Trophoblast cell (in vitro differentiated cells and primary cell): Measurements from ENCODE around the gene IQCN.
A peak's percentile ranks its signal among the peaks of the same experiment; 100 is the strongest.

ENCODE experiments used
- DNase-seq, 2 donors: peaks; one replicate each; pipeline ENCODE4 v3.0.0-alpha.2; 2016
- H2AFZ ChIP-seq: 2 replicates; pipeline ENCODE4 v1.6.1; 2013; ENCODE audit warnings: low read length, moderate library complexity, mild to moderate bottlenecking; ENCODE audit not compliant: insufficient read depth, poor library complexity
- H2AK5ac ChIP-seq: 2 replicates; pipeline ENCODE4 v1.6.1; 2013; ENCODE audit warnings: mild to moderate bottlenecking, low read length
- H2BK120ac ChIP-seq: 2 replicates; pipeline ENCODE4 v1.6.1; 2013; ENCODE audit warnings: low read length, mild to moderate bottlenecking, moderate library complexity; ENCODE audit not compliant: insufficient read depth, poor library complexity
- H2BK12ac ChIP-seq: 2 replicates; pipeline ENCODE4 v1.6.1; 2013; ENCODE audit warnings: mild to moderate bottlenecking, low read length, moderate library complexity
- H2BK5ac ChIP-seq: 2 replicates; pipeline ENCODE4 v1.6.1; 2013; ENCODE audit warnings: low read length, low read depth, moderate library complexity, mild to moderate bottlenecking; ENCODE audit not compliant: poor library complexity
- H3K14ac ChIP-seq: 2 replicates; pipeline ENCODE4 v1.6.1; 2013; ENCODE audit warnings: mild to moderate bottlenecking, low read length
- H3K18ac ChIP-seq: 2 replicates; pipeline ENCODE4 v1.6.1; 2013; ENCODE audit warnings: mild to moderate bottlenecking, low read length
- H3K23ac ChIP-seq: 2 replicates; pipeline ENCODE4 v1.6.1; 2013; ENCODE audit warnings: low read length
- H3K27ac ChIP-seq: 2 replicates; pipeline ENCODE4 v1.5.1; 2013; ENCODE audit warnings: low read depth, mild to moderate bottlenecking, inconsistent platforms, low read length, moderate library complexity
- H3K27me3 ChIP-seq: 2 replicates; pipeline ENCODE4 v1.6.1; 2013; ENCODE audit warnings: inconsistent platforms, mild to moderate bottlenecking, low read length, moderate library complexity; ENCODE audit not compliant: insufficient read depth
- H3K36me3 ChIP-seq, 2 experiments: 1 replicate in 1 of 2; 2 replicates in 1 of 2; pipeline ENCODE4 v1.6.1; 2013; ENCODE audit warnings: low read length in 2 of 2, mild to moderate bottlenecking in 2 of 2, moderate library complexity in 1 of 2; ENCODE audit not compliant: insufficient read depth in 2 of 2, control insufficient read depth in 1 of 2
- H3K4ac ChIP-seq: 2 replicates; pipeline ENCODE4 v1.6.1; 2013; ENCODE audit warnings: low read depth, mild to moderate bottlenecking, low read length, moderate library complexity
- H3K4me1 ChIP-seq, 2 experiments: 1 replicate in 1 of 2; 2 replicates in 1 of 2; pipeline ENCODE4 v1.6.1; 2013; ENCODE audit warnings: low read length in 2 of 2, mild to moderate bottlenecking in 2 of 2, moderate library complexity in 1 of 2; ENCODE audit not compliant: insufficient read depth in 2 of 2, control insufficient read depth in 1 of 2
- H3K4me2 ChIP-seq: 2 replicates; pipeline ENCODE4 v1.6.1; 2013; ENCODE audit warnings: inconsistent platforms, mild to moderate bottlenecking, low read length, moderate library complexity
- H3K4me3 ChIP-seq: 2 replicates; pipeline ENCODE4 v1.5.1; 2013; ENCODE audit warnings: mild to moderate bottlenecking, low read depth, low read length, inconsistent platforms
- H3K79me1 ChIP-seq: one replicate; pipeline ENCODE4 v1.6.1; 2013; ENCODE audit warnings: low read length
- H3K79me2 ChIP-seq: 2 replicates; pipeline ENCODE4 v1.6.1; 2013; ENCODE audit warnings: low read length, mild to moderate bottlenecking; ENCODE audit not compliant: control insufficient read depth, insufficient read depth, poor library complexity
- H3K9ac ChIP-seq: 2 replicates; pipeline ENCODE4 v1.6.1; 2013; ENCODE audit warnings: mild to moderate bottlenecking, low read length
- H3K9me3 ChIP-seq: 2 replicates; pipeline ENCODE4 v1.6.1; 2013; ENCODE audit warnings: low read depth, mild to moderate bottlenecking, control low read depth, inconsistent platforms, low read length; ENCODE audit not compliant: insufficient read depth
- H4K12ac ChIP-seq: 2 replicates; pipeline ENCODE4 v1.6.1; 2013; ENCODE audit warnings: low read depth, mild to moderate bottlenecking, low read length, moderate library complexity
- H4K8ac ChIP-seq: 2 replicates; pipeline ENCODE4 v1.6.1; 2013; ENCODE audit warnings: low read depth, mild to moderate bottlenecking, low read length, moderate library complexity
- H4K91ac ChIP-seq: one replicate; pipeline ENCODE4 v1.6.1; 2013; ENCODE audit warnings: low read depth, mild to moderate bottlenecking, low read length, moderate library complexity
- WGBS: extraction: QIAGEN DNeasy Blood & Tissue Kit; methylation state at CpG from one replicate; pipeline ENCODE4 v1.1.7; 2013; ENCODE audit warnings: missing lambda C conversion rate; ENCODE audit not compliant: insufficient read length, insufficient coverage; ENCODE audit errors: extremely low coverage; 5-methylcytosine and 5-hydroxymethylcytosine counted together

Gene IQCN

DNA sequence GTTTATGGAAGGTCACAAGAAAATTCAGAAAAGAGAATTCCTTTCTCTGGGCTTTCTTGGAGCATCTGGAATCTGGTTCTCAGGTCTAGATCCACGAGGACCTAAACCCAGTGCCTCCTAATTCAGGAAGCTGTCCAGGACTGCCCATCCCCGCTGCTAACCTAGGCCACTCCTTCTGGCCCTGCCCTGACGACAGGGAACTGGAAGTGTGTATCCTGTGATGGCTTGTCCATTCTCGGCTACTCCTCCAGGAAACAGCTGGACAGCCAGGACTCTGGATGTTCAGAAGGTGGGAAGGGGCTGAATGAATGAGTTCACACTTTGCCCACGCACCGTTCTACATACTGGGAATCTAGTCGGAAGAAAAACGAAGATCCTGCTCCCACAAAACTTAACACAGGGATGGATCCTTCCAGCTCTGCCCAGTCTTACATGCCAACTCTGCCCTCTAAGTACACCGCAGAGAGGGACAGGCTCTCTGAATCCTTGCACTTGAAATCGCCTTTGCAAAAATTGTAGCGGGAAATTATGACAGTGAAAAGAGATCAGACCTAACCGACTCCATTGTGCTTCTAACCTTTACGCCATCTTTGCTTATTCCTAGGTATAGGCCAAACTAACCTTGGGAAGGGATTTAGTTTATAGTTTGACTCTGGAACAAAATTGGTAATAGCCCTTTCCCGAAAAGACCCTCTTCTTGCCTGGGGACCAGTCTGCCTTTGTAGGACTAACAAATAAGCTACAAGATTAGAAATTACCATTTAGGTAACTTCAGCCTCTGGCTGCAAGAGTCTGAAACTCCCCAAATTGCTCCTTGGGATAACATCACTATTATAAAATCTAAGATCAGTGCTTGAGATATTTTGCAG, 46.8 kb upstream of the IQCN start:
- Histone ChIP-seq H3K23ac (no peak overlapping the region), H4K12ac (no peak overlapping the region), H3K79me1 (peaks cover 39% of the 10 kb centered on the region), H3K9ac (no peak overlapping the region), H3K14ac (peak overlapping the region; percentile 88), H4K91ac (peak overlapping the region; percentile 92), H2AFZ (no peak overlapping the region), H2BK5ac (peak overlapping the region; percentile 86), H4K8ac (peak overlapping the region; percentile 90), H3K4me3 (no peak overlapping the region), H3K4me1 (peaks cover 33 to 37% of the 10 kb centered on the region in 2 experiments), H3K18ac (peak overlapping the region; percentile 94), H3K36me3 (no peaks in the 10 kb centered on the region), H3K79me2 (peaks cover 16% of the 10 kb centered on the region), H2AK5ac (peak overlapping the region; percentile 40), H3K4me2 (peak overlapping the region; percentile 58), H3K27ac (peak overlapping the region; percentile 99), H3K4ac (peak overlapping the region; percentile 68), H2BK120ac (peak overlapping the region; percentile 84), H2BK12ac (peak overlapping the region; percentile 93), H3K9me3 (peaks cover 2% of the 10 kb centered on the region), H3K27me3 (no peaks in the 10 kb centered on the region)
- DNase-seq: peak in 1 of 2 donors; percentile 67
- no CpG with 5 or more reads among the region's 14 CpGs for WGBS

- H3K4me1 ChIP-seq: peaks cover 33 to 37% of the 10 kb centered on the region in 2 experiments
- WGBS: no CpG with 5 or more reads among the region's 7 CpGs
- peak overlapping the region; percentile 23 for H2BK120ac ChIP-seq
- H3K9me3 ChIP-seq: peaks cover 2% of the 10 kb centered on the region
- H3K27me3 ChIP-seq: no peaks in the 10 kb centered on the region
- peak overlapping the region; percentile 84 for H3K18ac ChIP-seq
- H2BK12ac ChIP-seq: peak overlapping the region; percentile 91
- H3K23ac ChIP-seq: no peak overlapping the region
- peak overlapping the region; percentile 84 for H2AK5ac ChIP-seq
- H3K9ac ChIP-seq: no peak overlapping the region
- H3K14ac ChIP-seq: peak overlapping the region; percentile 39
- H3K27ac ChIP-seq: peak overlapping the region; percentile 99
- peak overlapping the region; percentile 64 for H4K8ac ChIP-seq
- H2AFZ ChIP-seq: no peak overlapping the region
- no peak overlapping the region for H2BK5ac ChIP-seq
- peak; percentile 91 to 94 for DNase-seq
- H3K36me3 ChIP-seq: peaks cover 4 to 5% of the 10 kb centered on the region in 2 experiments
- no peak overlapping the region for H4K12ac ChIP-seq
- H3K4me2 ChIP-seq: peak overlapping the region; percentile 28
- peaks cover 16% of the 10 kb centered on the region for H3K79me2 ChIP-seq
- H4K91ac ChIP-seq: peak overlapping the region; percentile 58
- peak overlapping the region; percentile 93 for H3K4ac ChIP-seq
- H3K4me3 ChIP-seq: no peak overlapping the region
- H3K79me1 ChIP-seq: peaks cover 39% of the 10 kb centered on the region
Measured at GRCh38 chr19:18319591-18320135, 45.4 kb upstream of the IQCN start.

GRCh38 chr19:18317961-18318800, 43.9 kb upstream of the IQCN start:
- peaks cover 34% of the 10 kb centered on the region for H3K79me1 ChIP-seq

GRCh38 chr19:18313398-18313797, 39.1 kb upstream of the IQCN start:
- Histone ChIP-seq H3K4me3 (no peak overlapping the region), H2BK12ac (peak overlapping the region; percentile 27), H4K12ac (no peak overlapping the region), H3K27ac (no peak overlapping the region), H3K4ac (no peak overlapping the region), H3K23ac (no peak overlapping the region), H3K18ac (no peak overlapping the region), H3K9me3 (no peaks in the 10 kb centered on the region), H3K4me1 (peaks cover 7 to 10% of the 10 kb centered on the region in 2 experiments), H2AK5ac (no peak overlapping the region), H3K27me3 (no peaks in the 10 kb centered on the region), H4K91ac (no peak overlapping the region), H3K9ac (no peak overlapping the region), H2BK5ac (no peak overlapping the region), H4K8ac (no peak overlapping the region), H3K4me2 (no peak overlapping the region), H3K36me3 (peaks cover 58 to 59% of the 10 kb centered on the region in 2 experiments), H3K79me1 (peaks cover 7% of the 10 kb centered on the region), H3K79me2 (peaks cover 6% of the 10 kb centered on the region), H2BK120ac (no peak overlapping the region), H3K14ac (no peak overlapping the region), H2AFZ (no peak overlapping the region)
- WGBS: no CpG with 5 or more reads among the region's 3 CpGs
- no peak for DNase-seq

More at GRCh38 chr19:18317961-18318800, 43.9 kb upstream of the IQCN start:
- peaks cover 2% of the 10 kb centered on the region for H3K9me3 ChIP-seq
- peak overlapping the region; percentile 97 for H2BK12ac ChIP-seq
- H2AFZ ChIP-seq: peak overlapping the region; percentile 38
- H4K8ac ChIP-seq: peak overlapping the region; percentile 63
- no peak overlapping the region for H4K12ac ChIP-seq
- H3K79me2 ChIP-seq: peaks cover 16% of the 10 kb centered on the region
- no CpG with 5 or more reads among the region's 18 CpGs for WGBS
- no peak overlapping the region for H3K23ac ChIP-seq
- H2AK5ac ChIP-seq: peak overlapping the region; percentile 49
- peak overlapping the region; percentile 1 for H3K9ac ChIP-seq
- peak overlapping the region; percentile 77 for H2BK5ac ChIP-seq
- peak overlapping the region; percentile 41 for H3K14ac ChIP-seq
- H3K18ac ChIP-seq: peak overlapping the region; percentile 85
- peaks cover 10 to 14% of the 10 kb centered on the region in 2 experiments for H3K36me3 ChIP-seq
- H3K4me3 ChIP-seq: no peak overlapping the region
- H4K91ac ChIP-seq: peak overlapping the region; percentile 82
- DNase-seq: peak; percentile 79 to 87
- H2BK120ac ChIP-seq: peak overlapping the region; percentile 67
- peaks cover 28 to 37% of the 10 kb centered on the region in 2 experiments for H3K4me1 ChIP-seq
- peak overlapping the region; percentile 73 for H3K27ac ChIP-seq
- H3K27me3 ChIP-seq: no peaks in the 10 kb centered on the region
- no peak overlapping the region for H3K4me2 ChIP-seq
- peak overlapping the region; percentile 41 for H3K4ac ChIP-seq
